Glutamatergic neuron (in vitro differentiated cells): ENCODE results near the gene C17orf100. TPM values are rescaled to one million over a fixed set of nuclear protein-coding genes. Genes with fewer than 3 reads are reported as not detected.

ENCODE experiments used
- DNase-seq: peaks from one replicate; pipeline ENCODE4 v3.0.0; 2022
- H3K27ac Mint-ChIP-seq: one replicate; pipeline ENCODE4 v1.8.0; 2020; ENCODE audit warnings: mild to moderate bottlenecking, mixed read lengths, inconsistent platforms; ENCODE audit not compliant: unreplicated experiment
- H3K27me3 Mint-ChIP-seq: one replicate; pipeline ENCODE4 v1.8.0; 2020; ENCODE audit warnings: mild to moderate bottlenecking, moderate library complexity, mixed read lengths, inconsistent platforms; ENCODE audit not compliant: unreplicated experiment
- H3K36me3 Mint-ChIP-seq: one replicate; pipeline ENCODE4 v1.8.0; 2020; ENCODE audit warnings: mild to moderate bottlenecking, mixed read lengths, inconsistent platforms; ENCODE audit not compliant: unreplicated experiment
- H3K4me1 Mint-ChIP-seq: one replicate; pipeline ENCODE4 v1.8.0; 2020; ENCODE audit warnings: mild to moderate bottlenecking, low read depth, mixed read lengths, inconsistent platforms; ENCODE audit not compliant: unreplicated experiment
- H3K4me3 Mint-ChIP-seq: one replicate; pipeline ENCODE4 v1.8.0; 2020; ENCODE audit warnings: mild to moderate bottlenecking, mixed read lengths, inconsistent platforms; ENCODE audit not compliant: unreplicated experiment
- H3K9me3 Mint-ChIP-seq: one replicate; pipeline ENCODE4 v1.8.0; 2020; ENCODE audit warnings: mild to moderate bottlenecking, moderate library complexity, mixed read lengths, inconsistent platforms; ENCODE audit not compliant: unreplicated experiment
- total RNA-seq: library from RNA; stranded (reverse); fragmentation: NEBNext Ultra II Directional; extraction: Animal tissue kit (Norgen Biotek cat#: 25700); gene quantifications from one replicate; pipeline ENCODE4 v1.2.1, GENCODE V29; 2021; ENCODE audit not compliant: unreplicated experiment
- TF ChIP-seq, protein P1 (sequence below): fragments of 200-600 bp; sonication (generic); IDR thresholded peaks from one replicate; pipeline ENCODE4 v1.5.0; 2021; ENCODE audit not compliant: partially characterized antibody, unreplicated experiment

The C17orf100 gene
- total RNA-seq, 1 donor from 2014 or later: 4.6 TPM

- DNase-seq: no peak
- peaks cover 6% of the 10 kb centered on the region for H3K27me3 Mint-ChIP-seq
- no peaks in the 10 kb centered on the region for H3K9me3 Mint-ChIP-seq
- no peak overlapping the region for H3K4me3 Mint-ChIP-seq
- H3K27ac Mint-ChIP-seq: no peak overlapping the region
- H3K4me1 Mint-ChIP-seq: no peaks in the 10 kb centered on the region
- TF ChIP-seq, protein P1, sequence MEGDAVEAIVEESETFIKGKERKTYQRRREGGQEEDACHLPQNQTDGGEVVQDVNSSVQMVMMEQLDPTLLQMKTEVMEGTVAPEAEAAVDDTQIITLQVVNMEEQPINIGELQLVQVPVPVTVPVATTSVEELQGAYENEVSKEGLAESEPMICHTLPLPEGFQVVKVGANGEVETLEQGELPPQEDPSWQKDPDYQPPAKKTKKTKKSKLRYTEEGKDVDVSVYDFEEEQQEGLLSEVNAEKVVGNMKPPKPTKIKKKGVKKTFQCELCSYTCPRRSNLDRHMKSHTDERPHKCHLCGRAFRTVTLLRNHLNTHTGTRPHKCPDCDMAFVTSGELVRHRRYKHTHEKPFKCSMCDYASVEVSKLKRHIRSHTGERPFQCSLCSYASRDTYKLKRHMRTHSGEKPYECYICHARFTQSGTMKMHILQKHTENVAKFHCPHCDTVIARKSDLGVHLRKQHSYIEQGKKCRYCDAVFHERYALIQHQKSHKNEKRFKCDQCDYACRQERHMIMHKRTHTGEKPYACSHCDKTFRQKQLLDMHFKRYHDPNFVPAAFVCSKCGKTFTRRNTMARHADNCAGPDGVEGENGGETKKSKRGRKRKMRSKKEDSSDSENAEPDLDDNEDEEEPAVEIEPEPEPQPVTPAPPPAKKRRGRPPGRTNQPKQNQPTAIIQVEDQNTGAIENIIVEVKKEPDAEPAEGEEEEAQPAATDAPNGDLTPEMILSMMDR: no peak
- peaks cover 4% of the 10 kb centered on the region for H3K36me3 Mint-ChIP-seq
These were observed 18.1 kb downstream of the C17orf100 start for GRCh38 chr17:6669479-6670212.

GRCh38 chr17:6670571-6670970 lies 19.0 kb downstream of the C17orf100 start:
- Mint-ChIP-seq H3K36me3 (peaks cover 4% of the 10 kb centered on the region), H3K27me3 (peaks cover 6% of the 10 kb centered on the region), H3K4me3 (no peak overlapping the region), H3K9me3 (no peaks in the 10 kb centered on the region), H3K27ac (no peak overlapping the region), H3K4me1 (no peaks in the 10 kb centered on the region)
- DNase-seq: no peak
- TF ChIP-seq, protein P1: no peak

GRCh38 chr17:6670999-6671398 lies 19.4 kb downstream of the C17orf100 start:
- H3K27me3 Mint-ChIP-seq: peaks cover 6% of the 10 kb centered on the region
- TF ChIP-seq, protein P1: no peak
- no peaks in the 10 kb centered on the region for H3K4me1 Mint-ChIP-seq
- no peak for DNase-seq
- H3K27ac Mint-ChIP-seq: no peak overlapping the region
- no peak overlapping the region for H3K4me3 Mint-ChIP-seq
- peaks cover 4% of the 10 kb centered on the region for H3K36me3 Mint-ChIP-seq
- no peaks in the 10 kb centered on the region for H3K9me3 Mint-ChIP-seq

GRCh38 chr17:6671431-6671830 lies 19.9 kb downstream of the C17orf100 start:
- Mint-ChIP-seq H3K4me1 (no peaks in the 10 kb centered on the region), H3K27ac (no peak overlapping the region), H3K27me3 (peaks cover 6% of the 10 kb centered on the region), H3K4me3 (no peak overlapping the region), H3K9me3 (no peaks in the 10 kb centered on the region), H3K36me3 (peaks cover 4% of the 10 kb centered on the region)
- no peak for DNase-seq
- TF ChIP-seq, protein P1: no peak

DNA sequence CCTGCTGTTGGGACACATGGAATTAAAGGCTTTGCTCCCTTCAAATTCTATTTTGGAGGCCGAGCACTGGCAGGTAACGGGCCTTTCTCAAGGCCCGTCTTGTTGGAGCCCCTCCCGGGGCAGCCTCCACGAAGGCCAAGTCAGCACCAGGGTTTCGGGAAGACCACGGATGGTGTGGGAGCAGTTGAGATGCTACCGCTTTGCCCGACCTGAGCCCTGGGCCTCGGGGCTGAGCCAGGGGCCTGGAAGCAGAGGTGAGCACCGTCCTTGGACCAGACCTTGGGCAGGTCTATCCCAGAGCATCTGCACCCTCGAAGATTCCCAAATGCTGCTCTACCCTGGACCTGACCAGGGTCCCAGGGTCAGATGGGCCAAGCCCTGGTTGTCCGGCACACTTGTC lies 23.0 kb downstream of the C17orf100 start:
- no peak overlapping the region for H3K27ac Mint-ChIP-seq

More for the DNA sequence above, 23.0 kb downstream of the C17orf100 start:
- Mint-ChIP-seq H3K4me3 (no peak overlapping the region), H3K36me3 (no peaks in the 10 kb centered on the region), H3K4me1 (no peaks in the 10 kb centered on the region), H3K27me3 (peaks cover 1% of the 10 kb centered on the region), H3K9me3 (no peaks in the 10 kb centered on the region)
- no peak for DNase-seq
- TF ChIP-seq, protein P1: no peak
